Keratinocyte (primary cell): Measurements from ENCODE around the gene ART4. TPM values are rescaled to one million over a fixed set of nuclear protein-coding genes. Genes with fewer than 3 reads are reported as not detected.

ENCODE experiments used
- DNase-seq: peaks from one replicate; pipeline ENCODE4 v3.0.0-alpha.2; 2011; ENCODE audit warnings: low read depth, missing footprints, low spot score
- FAIRE-seq: peaks from 2 replicates; lab custom pipeline; 2011; peaks lifted over from hg19 to GRCh38; lab: Jason Lieb, UNC
- H2AFZ ChIP-seq: 2 replicates; pipeline ENCODE4 v1.6.0; 2012; ENCODE audit warnings: low read length, control low read depth, inconsistent platforms; ENCODE audit not compliant: control insufficient read depth
- H3K27ac ChIP-seq: 2 replicates; pipeline ENCODE4 v1.5.1; 2011; ENCODE audit warnings: low read length; ENCODE audit not compliant: control insufficient read depth, insufficient read depth
- H3K27me3 ChIP-seq: 3 replicates; pipeline ENCODE4 v1.6.0; 2011; ENCODE audit warnings: low read length; ENCODE audit not compliant: control insufficient read depth, insufficient read depth; ENCODE audit errors: extremely low read depth
- H3K36me3 ChIP-seq, 2 experiments: 2 replicates in 1 of 2; 3 replicates in 1 of 2; pipeline ENCODE4 v1.5.1; 2011; ENCODE audit warnings: low read length in 2 of 2, mild to moderate bottlenecking in 1 of 2; ENCODE audit not compliant: control insufficient read depth in 2 of 2, insufficient read depth in 2 of 2; ENCODE audit errors: extremely low read depth in 1 of 2
- H3K4me1 ChIP-seq: 3 replicates; pipeline ENCODE4 v1.5.1; 2011; ENCODE audit warnings: low read length; ENCODE audit not compliant: control insufficient read depth, insufficient read depth; ENCODE audit errors: extremely low read depth
- H3K4me2 ChIP-seq: 3 replicates; pipeline ENCODE4 v1.6.0; 2011; ENCODE audit warnings: low read depth, low read length; ENCODE audit not compliant: control insufficient read depth, insufficient read depth; ENCODE audit errors: extremely low read depth
- H3K4me3 ChIP-seq, 3 experiments: fragments of 200-600 bp in 1 of 3; sonication (generic) in 1 of 3; 2 replicates in 2 of 3; 3 replicates in 1 of 3; pipeline ENCODE4 v1.5.1; 2011 to 2016; ENCODE audit warnings: low read length in 3 of 3, mild to moderate bottlenecking in 3 of 3, control low read depth in 2 of 3, inconsistent platforms in 1 of 3, low read depth in 1 of 3, mixed read lengths in 1 of 3, mixed run types in 1 of 3, moderate library complexity in 1 of 3; ENCODE audit not compliant: control insufficient read depth in 2 of 3, insufficient read depth in 2 of 3; ENCODE audit errors: extremely low read depth in 1 of 3
- H3K79me2 ChIP-seq: 2 replicates; pipeline ENCODE4 v1.6.0; 2012; ENCODE audit warnings: low read length; ENCODE audit not compliant: control insufficient read depth, insufficient read depth
- H3K9ac ChIP-seq: 3 replicates; pipeline ENCODE4 v1.6.0; 2011; ENCODE audit warnings: low read length; ENCODE audit not compliant: control insufficient read depth, insufficient read depth; ENCODE audit errors: extremely low read depth
- H3K9me1 ChIP-seq: 3 replicates; pipeline ENCODE4 v1.6.0; 2011; ENCODE audit warnings: low read length; ENCODE audit not compliant: control insufficient read depth, insufficient read depth; ENCODE audit errors: extremely low read depth
- H3K9me3 ChIP-seq: 2 replicates; pipeline ENCODE4 v1.5.1; 2012; ENCODE audit warnings: low read depth, low read length; ENCODE audit not compliant: control insufficient read depth
- H4K20me1 ChIP-seq: 3 replicates; pipeline ENCODE4 v1.6.0; 2011; ENCODE audit warnings: low read length; ENCODE audit not compliant: control insufficient read depth, insufficient read depth; ENCODE audit errors: extremely low read depth
- EZH2 ChIP-seq: IDR thresholded peaks from one replicate; pipeline ENCODE4 v1.6.1; 2012; ENCODE audit warnings: inconsistent platforms, mild to moderate bottlenecking, low read length, moderate library complexity
- dilution Hi-C: fragments of 300-500 bp; cut with MboI; formaldehyde crosslinking; loops from one replicate; pipeline ENCODE4 v1.7.0; 2020; ENCODE audit warnings: low sequenced_read_pairs; ENCODE audit not compliant: extremely low pct_ligation_motif_present
- polyA plus RNA-seq, 5 experiments: library from polyadenylated mRNA; depleted of rRNA in 3 of 5; stranded (reverse) in 3 of 5; stranded (forward) in 1 of 5; unstranded in 1 of 5; fragments of >200 nt; gene quantifications; 1 replicate in 1 of 5; 2 replicates in 3 of 5; 3 replicates in 1 of 5; pipeline versions ENCODE4 v1.2.1 to v1.2.3, GENCODE V29; 2011 to 2012; ENCODE audit warnings: missing spikeins in 2 of 5, low read depth in 1 of 5, low replicate concordance in 1 of 5
- TF ChIP-seq, protein P1 (sequence below), 3 experiments: IDR thresholded peaks in 1 of 3; conservative IDR thresholded peaks in 1 of 3; optimal IDR thresholded peaks in 1 of 3; 2 replicates in 2 of 3; 3 replicates in 1 of 3; pipeline versions ENCODE3 to v1.5.1; 2011; ENCODE audit warnings: low read length in 3 of 3, mild to moderate bottlenecking in 3 of 3, moderate library complexity in 2 of 3, control low read depth in 1 of 3, inconsistent platforms in 1 of 3; ENCODE audit not compliant: insufficient read depth in 2 of 3; ENCODE audit errors: extremely low read depth in 1 of 3

Gene ART4
- polyA plus RNA-seq, 1 donor (not counting 4 experiments of a cell fraction or from before 2014, with no cell fraction given), result not detected

DNA sequence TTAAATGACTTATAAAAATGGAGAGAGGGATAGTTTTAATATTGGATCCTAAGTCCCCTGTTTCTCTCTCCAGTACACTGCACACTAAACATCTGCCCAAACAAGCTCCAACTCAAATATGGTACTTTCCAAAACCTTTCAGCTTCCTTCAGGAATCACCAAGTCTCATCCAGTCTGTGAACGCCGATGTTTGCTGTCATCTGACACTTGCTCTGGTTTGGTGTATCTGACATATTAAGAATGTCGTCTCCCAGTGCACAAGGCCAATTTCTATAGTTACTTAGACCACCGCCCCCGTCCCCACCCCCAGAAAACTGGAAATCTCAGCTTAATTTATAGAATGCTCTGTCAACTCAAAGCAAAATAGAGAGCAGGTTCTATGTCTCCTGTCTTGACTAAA, 47.4 kb upstream of the ART4 start:
- H2AFZ ChIP-seq, result no peak overlapping the region
- no peaks in the 10 kb centered on the region for H3K9me1 ChIP-seq
- no peaks in the 10 kb centered on the region for H3K79me2 ChIP-seq
- no peak overlapping the region for H3K4me2 ChIP-seq
- FAIRE-seq (no peak), DNase-seq (no peak)
- H3K4me3 ChIP-seq, result no peak overlapping the region
- H4K20me1 ChIP-seq, result no peaks in the 10 kb centered on the region
- TF ChIP-seq, protein P1, sequence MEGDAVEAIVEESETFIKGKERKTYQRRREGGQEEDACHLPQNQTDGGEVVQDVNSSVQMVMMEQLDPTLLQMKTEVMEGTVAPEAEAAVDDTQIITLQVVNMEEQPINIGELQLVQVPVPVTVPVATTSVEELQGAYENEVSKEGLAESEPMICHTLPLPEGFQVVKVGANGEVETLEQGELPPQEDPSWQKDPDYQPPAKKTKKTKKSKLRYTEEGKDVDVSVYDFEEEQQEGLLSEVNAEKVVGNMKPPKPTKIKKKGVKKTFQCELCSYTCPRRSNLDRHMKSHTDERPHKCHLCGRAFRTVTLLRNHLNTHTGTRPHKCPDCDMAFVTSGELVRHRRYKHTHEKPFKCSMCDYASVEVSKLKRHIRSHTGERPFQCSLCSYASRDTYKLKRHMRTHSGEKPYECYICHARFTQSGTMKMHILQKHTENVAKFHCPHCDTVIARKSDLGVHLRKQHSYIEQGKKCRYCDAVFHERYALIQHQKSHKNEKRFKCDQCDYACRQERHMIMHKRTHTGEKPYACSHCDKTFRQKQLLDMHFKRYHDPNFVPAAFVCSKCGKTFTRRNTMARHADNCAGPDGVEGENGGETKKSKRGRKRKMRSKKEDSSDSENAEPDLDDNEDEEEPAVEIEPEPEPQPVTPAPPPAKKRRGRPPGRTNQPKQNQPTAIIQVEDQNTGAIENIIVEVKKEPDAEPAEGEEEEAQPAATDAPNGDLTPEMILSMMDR (optimal IDR thresholded peaks at IDR 0.05 in 1 of 3, IDR thresholded peaks at IDR 0.05 in 1 of 3, conservative IDR thresholded peaks at IDR 0.05 in 1 of 3; ENCODE audit: extremely low read depth in 1 of 3, insufficient read depth in 2 of 3, low read length in 3 of 3), result no peak
- TF ChIP-seq EZH2, result no peak
- peaks cover 9% of the 10 kb centered on the region for H3K4me1 ChIP-seq
- dilution Hi-C loops, result no loop called here
- H3K27ac ChIP-seq, result no peak overlapping the region
- H3K36me3 ChIP-seq, result no peaks in the 10 kb centered on the region
- no peaks in the 10 kb centered on the region for H3K27me3 ChIP-seq
- H3K9ac ChIP-seq, result no peak overlapping the region
- no peaks in the 10 kb centered on the region for H3K9me3 ChIP-seq

DNA sequence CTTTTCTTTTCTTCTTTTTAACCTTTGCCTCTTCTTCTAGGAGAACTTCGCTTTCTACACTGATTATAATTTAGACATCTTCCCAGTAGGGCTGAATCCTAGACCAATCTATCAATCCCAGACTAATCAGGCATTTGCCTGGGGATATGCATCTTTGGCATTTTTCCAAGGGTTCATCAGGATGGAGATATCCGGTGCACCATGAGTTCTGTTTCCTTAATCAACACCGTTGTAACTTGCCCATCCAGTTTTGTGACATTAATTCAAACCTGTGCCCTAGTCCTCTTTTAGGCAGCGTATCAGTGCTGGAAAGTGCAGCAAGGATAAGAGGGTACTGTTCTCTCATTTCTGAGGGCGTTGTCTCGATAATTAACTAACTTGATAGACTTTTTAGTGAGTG, 42.9 kb upstream of the ART4 start:
- dilution Hi-C loops, result no loop called here
- FAIRE-seq (peak; percentile 53), DNase-seq (no peak)
- Histone ChIP-seq H2AFZ (no peak overlapping the region), H3K36me3 (no peaks in the 10 kb centered on the region), H3K9ac (no peak overlapping the region), H3K27me3 (no peaks in the 10 kb centered on the region), H3K4me3 (no peak overlapping the region), H3K27ac (no peak overlapping the region), H3K9me3 (no peaks in the 10 kb centered on the region), H3K79me2 (no peaks in the 10 kb centered on the region), H3K4me2 (no peak overlapping the region), H3K9me1 (no peaks in the 10 kb centered on the region), H4K20me1 (no peaks in the 10 kb centered on the region), H3K4me1 (peaks cover 14% of the 10 kb centered on the region)
- TF ChIP-seq EZH2, result no peak
- TF ChIP-seq, protein P1 (optimal IDR thresholded peaks at IDR 0.05 in 1 of 3, IDR thresholded peaks at IDR 0.05 in 1 of 3, conservative IDR thresholded peaks at IDR 0.05 in 1 of 3; ENCODE audit: extremely low read depth in 1 of 3, insufficient read depth in 2 of 3, low read length in 3 of 3), result no peak
